ENCODE data around the gene PARP11.
"Not testable (repeated sequence)": the region's sequence is repeated elsewhere in the genome, so short reads cannot be mapped to it uniquely, and the experiment has no call there.

DNA sequence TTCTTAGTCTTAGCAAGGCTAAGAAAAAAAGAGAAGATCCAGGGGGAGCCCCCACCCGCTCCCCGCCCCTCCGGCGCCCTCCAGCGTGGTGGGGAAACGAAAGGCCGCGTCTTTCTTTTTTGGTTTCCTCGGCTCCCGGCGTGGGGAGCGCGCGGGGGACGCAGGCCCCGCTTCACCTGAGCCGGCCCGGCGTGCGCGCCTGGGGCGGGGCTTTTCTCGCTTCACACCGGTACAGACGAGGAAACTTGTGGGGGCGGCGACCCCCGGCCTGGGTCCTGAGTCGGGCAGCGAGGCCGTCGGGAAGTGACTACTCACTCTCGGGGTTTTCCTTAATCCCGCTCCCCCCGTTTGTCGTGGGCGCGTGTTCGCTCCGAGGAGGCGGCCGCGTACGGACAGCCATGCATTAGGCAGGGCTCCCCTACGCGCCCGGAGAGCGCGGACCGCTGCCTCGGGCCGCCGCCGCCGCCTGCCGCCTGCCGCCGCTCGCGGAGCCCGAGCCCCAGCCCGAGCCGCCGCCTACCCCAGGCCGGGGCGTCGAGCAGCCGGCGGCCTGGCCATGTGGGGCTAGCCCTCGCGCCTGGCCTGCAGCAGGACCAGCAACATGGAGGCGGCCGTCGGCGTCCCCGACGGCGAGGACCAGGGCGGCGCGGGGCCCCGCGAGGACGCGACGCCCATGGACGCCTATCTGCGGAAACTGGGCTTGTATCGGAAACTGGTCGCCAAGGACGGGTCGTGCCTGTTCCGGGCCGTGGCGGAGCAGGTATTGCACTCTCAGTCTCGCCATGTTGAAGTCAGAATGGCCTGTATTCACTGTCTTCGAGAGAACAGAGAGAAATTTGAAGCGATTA lies 34.3 kb downstream of the PARP11 start:
- TF ChIP-seq, protein P1, sequence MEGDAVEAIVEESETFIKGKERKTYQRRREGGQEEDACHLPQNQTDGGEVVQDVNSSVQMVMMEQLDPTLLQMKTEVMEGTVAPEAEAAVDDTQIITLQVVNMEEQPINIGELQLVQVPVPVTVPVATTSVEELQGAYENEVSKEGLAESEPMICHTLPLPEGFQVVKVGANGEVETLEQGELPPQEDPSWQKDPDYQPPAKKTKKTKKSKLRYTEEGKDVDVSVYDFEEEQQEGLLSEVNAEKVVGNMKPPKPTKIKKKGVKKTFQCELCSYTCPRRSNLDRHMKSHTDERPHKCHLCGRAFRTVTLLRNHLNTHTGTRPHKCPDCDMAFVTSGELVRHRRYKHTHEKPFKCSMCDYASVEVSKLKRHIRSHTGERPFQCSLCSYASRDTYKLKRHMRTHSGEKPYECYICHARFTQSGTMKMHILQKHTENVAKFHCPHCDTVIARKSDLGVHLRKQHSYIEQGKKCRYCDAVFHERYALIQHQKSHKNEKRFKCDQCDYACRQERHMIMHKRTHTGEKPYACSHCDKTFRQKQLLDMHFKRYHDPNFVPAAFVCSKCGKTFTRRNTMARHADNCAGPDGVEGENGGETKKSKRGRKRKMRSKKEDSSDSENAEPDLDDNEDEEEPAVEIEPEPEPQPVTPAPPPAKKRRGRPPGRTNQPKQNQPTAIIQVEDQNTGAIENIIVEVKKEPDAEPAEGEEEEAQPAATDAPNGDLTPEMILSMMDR (IDR thresholded peaks at IDR 0.05), result not testable (repeated sequence)
- not testable (repeated sequence) for TF ChIP-seq POLR2A, POLR2AphosphoS5, EP300 (IDR thresholded peaks at IDR 0.05)

Measured in gastroesophageal sphincter (tissue), 3 donors.